HG02852 (cell line): ENCODE results near the gene LAMA5.
"Not testable (repeated sequence)": the region's sequence is repeated elsewhere in the genome, so short reads cannot be mapped to it uniquely, and the experiment has no call there.

ENCODE experiments used
- ATAC-seq: cut with Tn5 transposase; IDR thresholded peaks from one replicate; pipeline ENCODE4 v1.9.1; 2021; ENCODE audit warnings: mild to moderate bottlenecking, moderate library complexity; ENCODE audit not compliant: unreplicated experiment

LAMA5 gene

DNA sequence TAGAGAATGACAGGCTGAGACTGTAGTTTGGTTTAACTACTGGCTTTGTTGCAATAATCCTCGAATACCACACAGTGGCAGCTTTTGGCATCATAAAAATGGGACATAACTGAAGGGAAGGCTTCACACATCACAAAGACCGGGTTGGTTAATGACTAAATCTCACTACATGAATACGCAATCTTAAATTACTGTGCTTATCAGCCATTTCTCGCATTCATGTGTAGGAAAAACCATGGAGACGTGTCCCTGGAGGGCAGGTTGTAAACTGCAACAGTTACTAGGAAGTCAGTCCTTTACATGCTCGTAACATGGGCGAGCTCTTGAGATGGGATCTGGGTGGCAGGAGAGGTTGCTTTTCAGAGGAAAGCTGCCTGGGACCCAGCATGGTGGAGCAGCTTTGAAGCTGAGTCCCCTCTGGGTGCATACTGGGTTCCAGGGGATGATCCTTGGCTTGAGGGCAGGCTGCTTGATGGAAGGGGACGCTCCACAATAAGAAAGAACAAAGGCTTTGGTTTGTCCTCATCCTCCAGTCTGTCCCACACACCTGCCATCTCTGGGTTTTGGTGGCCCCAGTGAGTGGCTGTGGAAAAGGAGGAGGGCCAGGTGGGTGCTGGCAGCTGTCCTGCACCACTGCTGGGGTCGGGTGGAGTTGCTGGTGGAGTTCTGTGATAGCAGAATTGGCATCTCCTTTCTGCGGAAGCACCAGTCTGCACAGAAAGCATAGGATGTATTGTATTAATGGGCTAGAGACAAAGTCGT lies 21.9 kb upstream of the LAMA5 start:
- ATAC-seq, result no peak

DNA sequence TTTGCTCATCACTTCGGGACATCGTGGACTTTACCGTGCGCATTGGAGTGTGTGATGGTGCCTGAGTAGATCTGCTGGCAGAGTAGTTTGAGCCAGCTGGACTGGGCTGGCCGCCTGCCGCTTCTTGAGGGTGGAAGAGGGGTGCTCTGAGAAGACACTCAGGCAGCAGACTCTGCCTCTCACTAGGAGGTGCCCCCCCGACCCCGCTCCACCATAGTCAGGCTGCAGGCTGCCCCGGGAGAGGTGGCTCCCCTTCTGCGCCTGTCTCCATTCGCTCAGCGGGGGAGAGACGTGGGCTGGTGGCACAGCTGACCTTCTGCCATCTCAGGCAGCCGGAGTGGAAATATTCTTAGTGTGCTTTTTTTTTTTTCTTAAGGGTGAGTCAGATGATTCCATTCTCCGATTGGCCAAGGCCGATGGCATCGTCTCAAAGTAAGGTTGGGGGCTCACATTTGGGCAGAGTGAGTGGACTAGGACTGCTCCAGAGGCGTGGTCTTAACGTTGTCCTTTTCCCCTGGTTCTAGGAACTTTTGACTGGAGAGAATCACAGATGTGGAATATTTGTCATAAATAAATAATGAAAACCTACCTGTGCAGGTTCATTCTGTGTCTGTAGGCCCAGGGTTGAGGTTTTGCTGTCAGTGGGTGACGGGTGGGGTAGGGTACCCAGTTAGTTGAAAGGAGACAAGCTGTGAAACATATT lies 21.0 kb upstream of the LAMA5 start:
- no peak for ATAC-seq

DNA sequence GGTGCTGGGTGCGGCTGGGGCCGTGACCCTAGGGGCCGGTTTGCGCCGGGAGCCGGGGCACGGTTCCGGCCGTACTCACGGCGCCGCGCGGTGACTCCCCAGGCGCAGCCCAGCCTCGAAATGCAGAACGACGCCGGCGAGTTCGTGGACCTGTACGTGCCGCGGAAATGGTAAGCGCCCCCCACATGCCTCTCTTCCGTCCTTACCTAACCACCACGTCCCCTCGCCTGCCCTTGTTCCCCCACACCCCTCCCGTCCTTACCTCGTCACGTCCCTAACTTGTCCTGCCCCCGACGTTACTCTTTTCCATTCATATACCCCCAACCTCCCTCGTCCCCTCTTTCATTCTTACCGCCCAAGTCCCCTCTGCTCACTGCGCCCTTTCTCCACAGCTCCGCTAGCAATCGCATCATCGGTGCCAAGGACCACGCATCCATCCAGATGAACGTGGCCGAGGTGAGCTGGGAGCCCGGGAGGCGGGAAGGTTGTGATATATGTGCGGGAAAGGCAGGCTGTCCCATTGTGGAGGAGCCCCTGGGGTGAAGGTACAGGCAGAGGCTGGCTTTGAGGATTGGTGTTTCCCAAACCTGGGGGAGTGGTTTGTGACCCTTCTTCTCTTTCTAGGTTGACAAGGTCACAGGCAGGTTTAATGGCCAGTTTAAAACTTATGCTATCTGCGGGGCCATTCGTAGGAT lies 20.3 kb upstream of the LAMA5 start:
- no peak for ATAC-seq

DNA sequence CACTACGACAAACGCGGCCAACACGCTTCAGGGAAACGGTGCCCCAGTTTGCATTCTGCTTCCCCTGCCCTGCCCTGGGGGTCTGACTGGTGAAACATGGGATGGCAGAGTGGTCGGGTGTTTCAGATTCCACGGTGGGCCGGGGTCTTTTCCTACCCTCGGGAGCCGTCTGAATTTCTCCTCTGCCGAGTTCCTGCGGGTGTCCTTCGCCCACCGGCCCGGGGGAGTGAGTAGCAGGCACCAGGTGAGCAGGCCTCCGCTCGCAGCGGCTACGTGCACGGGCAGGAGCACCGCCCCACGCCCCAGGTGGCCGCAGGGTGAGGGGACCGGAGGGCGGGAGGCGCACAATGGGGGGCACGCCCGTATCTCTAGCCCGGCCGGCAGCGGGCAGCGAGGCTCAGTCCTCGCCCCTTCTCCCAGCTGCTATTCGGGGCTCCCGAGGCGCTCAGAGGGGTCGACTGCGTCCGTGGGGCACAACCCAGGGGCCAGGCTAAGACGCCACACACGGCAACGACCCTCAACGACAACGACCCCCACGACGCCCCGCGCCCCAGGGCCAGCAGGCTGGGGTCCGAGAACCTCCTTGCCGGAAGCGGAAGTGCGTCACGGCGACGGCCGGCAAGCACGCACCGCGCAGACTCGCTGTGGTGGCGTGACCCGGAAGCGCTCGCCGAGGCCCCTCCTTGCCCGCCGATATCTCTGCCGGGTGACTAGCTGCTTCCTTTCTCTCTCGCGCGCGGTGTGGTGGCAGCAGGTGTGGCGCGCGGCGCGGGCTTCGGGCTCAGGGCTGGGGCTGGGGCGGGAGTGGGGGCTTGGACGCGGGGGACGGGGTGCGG lies 19.5 kb upstream of the LAMA5 start, which contains the start of gene RPS21:
RPS21 (plus strand) TSS at position 721 of the 836 bp plus-strand sequence. CDS start 236 bp downstream, outside the sequence.
- ATAC-seq, result peak; percentile 74

DNA sequence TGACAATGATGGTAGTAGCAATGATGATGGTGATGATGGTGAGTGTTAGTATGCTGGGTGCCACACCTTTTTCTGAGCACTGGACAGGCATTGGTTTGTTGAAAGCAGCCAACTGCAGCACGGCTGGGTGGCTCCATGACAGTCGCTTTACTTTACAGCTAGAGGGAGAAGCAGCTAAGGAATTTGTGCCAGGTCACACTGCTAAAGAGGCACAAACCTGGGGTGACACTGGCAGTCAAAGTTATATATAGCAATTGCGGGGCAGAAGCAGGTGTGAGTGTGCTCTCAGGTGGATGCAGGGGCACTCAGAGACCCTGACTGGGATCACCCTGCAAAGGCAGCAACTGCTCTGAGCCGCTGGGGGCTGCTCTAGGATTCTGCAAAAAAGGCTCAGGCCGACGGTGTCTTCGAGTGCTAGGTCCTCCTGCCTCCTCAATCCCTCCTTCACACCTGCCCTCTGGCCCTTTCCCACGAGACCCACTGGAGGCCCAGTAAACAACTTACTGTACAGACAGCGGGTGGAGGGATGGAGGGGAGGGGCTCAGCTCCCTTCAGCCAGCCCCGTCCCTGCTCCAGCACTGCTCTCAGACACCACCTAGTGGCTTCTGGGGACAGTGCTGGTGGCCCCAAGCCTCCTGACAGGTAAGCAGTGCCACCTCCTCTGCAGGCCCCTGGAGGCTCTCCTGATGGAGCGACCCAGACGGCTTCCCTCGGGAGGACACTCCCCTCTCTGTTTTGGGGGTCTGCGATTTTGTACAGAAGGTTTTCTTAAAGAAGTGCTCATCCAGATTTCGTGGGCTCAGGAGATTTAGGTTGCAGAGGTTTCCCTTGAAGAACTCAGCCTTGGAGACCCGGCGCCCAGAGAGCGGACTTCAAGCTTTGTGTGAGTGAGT lies 15.4 kb upstream of the LAMA5 start:
- ATAC-seq, result peak; percentile 54

DNA sequence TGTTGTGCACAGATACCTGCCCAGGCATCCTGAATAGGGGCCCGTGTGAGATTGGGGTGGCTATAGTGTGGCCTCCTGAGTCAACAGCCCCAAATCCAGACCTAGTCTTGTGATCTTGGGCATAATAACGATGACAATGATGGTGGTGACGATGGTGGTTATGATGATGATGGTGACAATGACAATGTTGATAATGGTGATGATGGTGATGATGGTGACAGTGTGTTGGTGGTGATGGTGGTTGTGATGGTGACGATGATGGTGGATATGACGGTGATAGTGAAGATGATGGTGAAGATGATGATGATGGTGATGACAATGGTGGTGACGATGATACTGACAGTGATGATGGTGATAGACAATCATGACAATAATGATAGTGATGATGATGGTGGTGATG lies 14.7 kb upstream of the LAMA5 start:
- no peak for ATAC-seq

DNA sequence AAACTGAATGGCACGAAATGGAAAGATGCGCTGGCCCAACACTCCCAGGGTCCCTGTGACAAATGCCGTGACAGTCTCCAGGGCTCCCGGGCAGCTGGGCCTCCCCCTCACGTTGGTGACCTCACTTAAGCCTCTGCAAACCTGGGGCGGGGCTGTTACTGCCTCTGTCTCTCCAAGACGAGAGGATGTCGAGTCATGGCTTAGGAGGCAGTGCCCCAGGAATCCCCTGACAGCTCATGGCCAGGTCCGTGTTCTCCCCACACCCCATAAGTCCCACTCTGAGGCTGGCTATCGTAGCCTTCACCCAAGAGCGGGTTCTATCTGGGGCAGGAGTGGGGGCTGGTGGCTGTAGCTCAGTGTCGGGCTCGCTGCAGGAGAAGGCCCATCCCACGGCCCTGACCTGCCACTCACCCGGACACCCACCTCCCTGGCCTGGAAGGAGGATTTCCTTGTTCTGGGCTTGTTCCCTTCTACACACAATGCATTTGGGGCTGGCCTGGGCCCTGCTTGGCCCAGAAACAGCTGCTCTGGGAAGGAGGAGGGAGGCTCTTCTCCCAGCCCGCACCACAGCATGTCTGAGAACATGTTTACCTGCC lies 14.2 kb upstream of the LAMA5 start:
- ATAC-seq, result no peak

DNA sequence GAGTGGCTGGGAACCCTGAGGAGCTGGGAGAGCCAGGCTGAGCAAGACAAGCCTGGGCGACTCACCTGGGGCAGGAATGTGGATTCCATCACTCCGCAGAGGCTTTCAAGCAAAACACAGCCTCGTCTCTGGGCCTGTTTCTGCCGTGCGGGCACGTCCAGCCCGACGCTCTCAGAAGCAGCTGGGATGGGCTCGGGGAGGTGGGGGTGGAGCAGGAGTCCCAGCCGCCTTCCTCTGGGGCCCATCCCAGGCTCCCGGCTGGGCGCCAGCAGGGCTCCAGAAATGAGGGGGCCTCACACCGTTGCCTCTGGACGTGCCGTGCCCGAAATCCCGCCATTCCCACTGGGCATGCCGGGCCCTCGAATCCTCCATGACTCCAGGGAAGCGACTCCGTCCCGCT lies 11.1 kb upstream of the LAMA5 start:
- no peak for ATAC-seq

DNA sequence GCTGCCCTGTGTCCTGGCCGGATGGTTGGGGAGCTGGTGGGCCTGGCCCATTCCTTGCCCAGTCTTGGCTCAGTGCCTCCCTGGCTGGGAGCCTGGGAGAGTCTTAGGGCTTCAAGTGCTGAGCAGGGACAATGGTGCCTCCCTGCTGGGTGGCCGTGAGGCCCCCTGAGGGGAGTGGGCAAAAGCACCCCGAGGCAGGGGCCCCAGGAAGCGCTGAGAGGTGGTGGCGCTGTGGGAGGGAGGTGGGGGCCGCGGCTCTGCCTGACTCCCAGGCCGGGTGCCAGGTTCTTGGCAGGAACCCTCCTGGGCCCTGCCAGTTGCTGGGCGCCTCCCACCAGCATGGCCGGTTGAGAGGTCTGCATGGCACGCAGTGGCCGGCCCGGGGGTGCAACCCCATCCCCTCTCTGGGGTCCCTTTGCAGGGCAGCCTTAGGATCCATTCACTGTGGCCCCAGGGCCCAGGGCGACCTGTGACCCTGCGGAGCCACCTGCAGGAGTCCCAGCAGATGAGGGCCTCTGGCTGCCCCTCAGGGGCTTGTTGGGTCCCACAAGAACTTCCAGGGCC lies 10.6 kb upstream of the LAMA5 start:
- no peak for ATAC-seq

DNA sequence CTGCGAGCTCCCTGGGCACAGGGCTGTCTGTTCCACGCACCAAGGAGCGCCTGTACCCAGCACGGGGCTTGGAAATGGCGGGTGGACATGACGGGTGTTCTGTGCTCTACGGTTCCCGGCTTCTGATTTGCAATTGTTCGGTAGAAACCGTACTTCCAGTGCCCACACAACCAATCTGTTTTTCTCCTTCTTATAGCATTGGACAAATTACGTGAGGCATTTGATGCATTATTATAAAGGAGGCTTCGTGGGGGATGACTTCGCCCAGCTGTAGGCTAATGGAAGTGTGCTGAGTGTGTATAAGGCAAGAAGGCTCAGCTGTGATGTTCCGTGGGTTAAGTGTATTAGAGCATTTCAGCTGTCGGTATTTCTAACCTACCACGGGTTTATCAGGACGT lies 10.0 kb upstream of the LAMA5 start:
- no peak for ATAC-seq

DNA sequence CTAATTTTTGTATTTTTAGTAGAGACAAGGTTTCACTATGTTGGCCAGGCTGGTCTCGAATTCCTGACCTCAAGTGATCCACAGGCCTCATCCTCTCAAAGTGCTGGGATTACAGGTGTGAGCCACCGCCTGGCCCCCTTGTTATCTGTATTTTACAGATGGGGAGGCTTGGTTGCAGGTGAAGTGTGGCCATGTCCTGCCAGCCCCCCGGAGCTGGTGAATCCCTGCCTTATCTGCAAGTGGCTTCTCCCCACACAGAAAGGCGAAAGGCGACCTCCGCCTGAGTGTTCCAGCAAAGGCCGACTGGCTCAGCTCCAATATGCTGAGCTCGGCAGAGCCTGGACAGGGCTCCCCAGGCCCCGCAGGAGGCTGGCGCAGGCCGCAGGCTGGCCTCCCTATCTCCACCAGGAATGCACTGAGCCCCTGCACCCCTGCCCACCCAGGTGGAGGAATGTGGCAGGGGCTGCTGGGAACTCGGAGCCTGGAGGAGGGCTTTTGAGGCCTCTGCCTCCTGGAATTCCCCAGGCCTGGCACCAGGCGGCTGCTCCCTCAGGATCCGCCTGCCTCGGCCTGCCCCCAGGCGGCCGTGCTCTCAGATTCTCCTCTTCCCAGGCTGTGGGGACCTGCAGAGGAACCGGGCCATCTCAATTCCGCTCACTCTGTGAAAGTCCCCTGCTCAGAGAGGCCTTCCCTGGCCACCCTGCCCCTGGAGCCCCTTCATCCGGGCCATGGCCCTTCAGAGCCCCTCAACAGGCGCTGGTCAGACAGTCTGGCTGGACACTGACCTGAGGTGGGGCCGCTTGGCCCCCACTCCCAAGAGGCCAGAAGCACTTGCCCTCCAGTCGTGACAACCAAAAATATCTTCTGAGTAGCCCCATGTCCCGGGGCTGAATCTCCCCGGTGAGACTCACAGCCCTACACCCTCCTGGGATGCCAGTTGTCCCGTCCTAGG lies 9.3 kb upstream of the LAMA5 start:
- no peak for ATAC-seq

DNA sequence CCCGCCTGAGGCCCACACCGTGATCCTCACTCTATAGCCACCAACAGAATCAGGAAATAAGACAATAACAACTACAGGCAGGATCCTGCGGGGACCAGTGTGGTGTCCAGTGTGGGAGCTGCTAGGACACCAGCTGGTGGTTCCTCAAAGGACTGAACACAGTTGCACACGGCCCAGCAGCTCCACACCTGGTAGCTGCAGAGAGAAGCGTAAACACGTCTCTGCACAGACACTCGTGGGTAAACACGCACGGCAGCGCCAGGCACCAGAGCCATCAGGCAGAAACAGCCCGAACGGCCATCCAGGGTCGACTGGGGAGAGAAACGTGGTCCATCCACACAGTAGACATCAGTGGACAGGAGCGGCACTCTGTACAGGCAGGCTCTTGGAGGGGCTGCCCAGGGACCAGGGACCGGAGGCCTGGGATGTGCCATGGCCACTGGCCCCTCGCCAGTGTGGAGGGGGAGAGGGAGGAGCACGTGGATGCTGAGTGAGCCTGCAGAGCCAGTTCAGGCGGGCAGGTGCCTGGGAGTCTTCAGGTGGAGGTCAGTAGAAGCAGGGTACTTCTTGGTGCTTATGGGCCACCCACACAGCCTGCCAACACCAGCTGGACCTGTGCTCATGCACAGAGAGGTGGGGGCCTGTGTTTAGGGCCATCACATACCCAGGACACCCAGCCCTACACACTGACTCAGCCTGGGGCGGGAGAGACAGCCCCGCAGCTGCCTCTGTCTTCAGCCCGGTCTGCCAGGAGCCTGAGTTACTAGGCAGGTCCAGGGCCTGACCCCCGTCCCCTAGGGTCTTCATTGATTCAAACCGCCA lies 7.4 kb upstream of the LAMA5 start:
- no peak for ATAC-seq

DNA sequence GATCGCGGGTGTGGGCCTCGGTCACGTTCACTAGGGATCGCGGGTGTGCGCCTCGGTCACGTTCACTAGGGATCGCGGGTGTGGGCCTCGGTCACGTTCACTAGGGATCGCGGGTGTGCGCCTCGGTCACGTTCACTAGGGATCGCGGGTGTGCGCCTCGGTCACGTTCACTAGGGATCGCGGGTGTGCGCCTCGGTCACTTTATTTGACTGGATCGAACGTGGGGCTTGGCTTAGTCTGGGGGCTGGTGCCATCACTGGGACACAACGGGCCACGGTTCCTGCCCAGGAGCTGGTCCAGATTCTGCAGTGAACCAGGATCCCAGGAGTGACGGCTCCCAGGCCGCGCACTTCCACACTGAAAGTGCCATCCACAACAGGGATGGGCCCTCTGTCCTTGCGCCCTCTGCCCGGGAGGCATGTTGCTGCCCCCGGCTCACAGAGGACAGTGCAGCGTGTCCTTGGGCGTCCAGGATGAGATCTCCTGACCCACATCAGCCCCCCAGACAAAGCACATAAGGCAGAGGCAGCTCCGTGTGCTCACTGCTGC lies 6.6 kb upstream of the LAMA5 start:
- ATAC-seq, result not testable (repeated sequence)

DNA sequence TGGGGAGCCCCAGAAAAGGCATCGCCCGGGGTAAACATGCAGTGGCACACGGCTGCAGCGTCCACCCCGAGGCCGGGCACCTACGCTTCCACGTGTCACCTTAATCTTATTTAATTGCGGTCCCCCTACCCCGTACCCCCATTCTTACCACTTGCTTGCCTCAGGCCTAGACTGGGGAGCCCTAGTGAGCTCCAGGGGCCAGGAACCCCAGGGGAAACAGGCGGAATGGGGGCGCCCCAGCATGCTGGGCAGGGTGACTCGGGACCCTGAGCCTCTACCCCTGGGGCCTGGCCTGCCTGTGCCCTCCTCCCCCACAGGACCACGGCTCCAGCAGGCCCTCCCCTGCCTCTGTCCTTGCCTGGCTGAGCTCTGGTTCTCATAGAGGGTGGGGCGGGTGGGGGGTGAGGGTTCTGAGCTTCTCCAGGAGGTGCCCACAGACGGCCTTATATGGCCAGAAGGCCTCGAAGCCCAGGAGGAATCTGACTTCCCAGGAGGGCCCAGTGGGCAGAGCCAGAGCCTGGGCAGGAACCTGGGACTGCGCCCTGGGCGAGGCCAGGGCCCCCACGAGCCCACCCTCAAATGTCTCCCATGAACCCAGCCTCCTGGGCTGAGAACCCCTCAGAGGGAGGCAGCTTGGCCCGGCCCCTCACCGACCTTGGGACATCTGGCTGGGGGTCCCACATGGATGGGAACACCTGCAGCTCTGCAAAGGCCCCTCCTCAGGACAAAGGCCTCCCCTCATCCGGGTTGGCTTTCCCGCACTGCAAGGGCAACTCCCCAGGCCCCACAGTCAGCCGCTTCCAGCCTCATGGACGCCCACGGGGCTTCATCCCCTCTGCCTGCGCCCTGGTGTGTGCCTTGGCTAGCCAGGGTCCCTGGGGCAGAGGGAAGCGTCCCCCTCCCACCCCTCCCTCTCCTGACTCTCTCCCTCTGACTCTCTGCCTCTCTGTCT lies 5.2 kb upstream of the LAMA5 start:
- ATAC-seq, result no peak

DNA sequence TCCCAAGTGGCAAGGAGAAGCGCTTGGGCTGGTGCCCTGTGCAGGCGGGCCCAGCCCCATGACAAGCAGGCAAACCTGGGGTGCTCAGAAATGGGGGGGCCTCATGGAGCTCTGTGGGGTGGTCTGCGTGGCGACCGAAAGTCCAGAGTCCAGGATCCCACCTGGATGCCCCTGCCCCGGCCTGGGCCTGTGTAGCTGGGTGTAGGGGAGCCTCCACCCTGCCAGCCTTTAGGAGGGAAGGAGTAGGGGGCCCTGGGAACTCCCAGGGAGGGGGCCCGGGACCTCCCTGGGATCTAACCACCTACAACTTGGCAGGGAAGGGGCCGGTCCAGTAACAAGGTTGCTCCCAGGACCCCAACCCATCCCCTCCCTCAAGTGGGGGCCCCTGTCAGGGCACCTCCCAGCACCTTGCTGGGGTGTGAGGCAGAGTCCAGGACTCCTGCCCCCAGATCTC lies 4.5 kb upstream of the LAMA5 start:
- ATAC-seq, result no peak
